Right cardiac atrium (tissue), 5 donors: ENCODE measurements around the gene IL12RB1. TPM values are rescaled to one million over a fixed set of nuclear protein-coding genes. Genes with fewer than 3 reads are reported as not detected.

Experiments
- ATAC-seq, 2 donors: fragments of 200-7000 bp; cut with Tn5 transposase; one replicate each; pipeline versions ENCODE4 v1.8.0 to v1.9.1; 2020; ENCODE audit warnings: moderate library complexity in 2 of 2, mild to moderate bottlenecking in 1 of 2
- DNase-seq, 3 donors: peaks; one replicate each; pipeline ENCODE4 v3.0.0-alpha.2; 2020
- H3K27ac ChIP-seq: one replicate; pipeline ENCODE4 v1.5.1; 2013; ENCODE audit warnings: mild to moderate bottlenecking, low read length, control low read depth, moderate library complexity
- H3K27me3 ChIP-seq: one replicate; pipeline ENCODE4 v1.6.1; 2013; ENCODE audit not compliant: control insufficient read depth, insufficient read depth
- H3K4me1 ChIP-seq: one replicate; pipeline ENCODE4 v1.6.1; 2013; ENCODE audit warnings: low read length; ENCODE audit not compliant: control insufficient read depth, insufficient read depth
- H3K4me3 ChIP-seq: one replicate; pipeline ENCODE4 v1.5.1; 2013; ENCODE audit warnings: low read length, control low read depth
- H3K9me3 ChIP-seq: one replicate; pipeline ENCODE4 v1.6.1; 2013; ENCODE audit warnings: low read length; ENCODE audit not compliant: control insufficient read depth
- WGBS: extraction: QIAGEN DNeasy Blood & Tissue Kit; methylation state at CpG from one replicate; pipeline ENCODE4 v1.1.7; 2013; 5-methylcytosine and 5-hydroxymethylcytosine counted together
- intact Hi-C, 4 donors: fragments of 100-400 bp; cut with DNase I; formaldehyde crosslinking; loops; one replicate each; pipeline versions ENCODE4 v1.11.0 to v1.14.0; 2022 to 2023
- long read RNA-seq, 4 donors: library from polyadenylated mRNA; unstranded; transcript quantifications; one replicate each; pipeline ENCODE4 v2.0.0, GENCODE V29; 2020 to 2021
- polyA plus RNA-seq: library from polyadenylated mRNA; stranded (reverse); fragments of 200-250 nt; gene quantifications from one replicate; pipeline ENCODE4 v1.2.3, GENCODE V29; 2013
- total RNA-seq, 4 donors: library from RNA; stranded (reverse); fragmentation: NEBNext Ultra II Directional; extraction: Animal tissue kit (Norgen Biotek cat#: 25700); gene quantifications; one replicate each; pipeline ENCODE4 v1.2.1, GENCODE V29; 2021
- donor health status: healthy with polysubstance abuse.
- donor health status: DM: no; HTN: yes; CAD: no.
- donor health status: DM: no; HTN: no; CAD: no.
- donor health status: DM: no; HTN: yes; CAD: no; lungs with severe emphysema.
- donor health status: DM: yes; HTN: yes; CAD: no.

IL12RB1 gene
- total RNA-seq (1 to 10 TPM in 2 of 4 donors, under 1 TPM in 2; 0.79 to 1.6 (median 0.97) TPM), polyA plus RNA-seq (0.32 TPM)
- long read RNA-seq, donor 1, partial matches to known transcripts, result 0 of 2 reads
- long read RNA-seq, donor 1, other reads (novel, unspliced or antisense), result 1 of 2 reads
- long read RNA-seq, donor 2, partial matches to known transcripts, result 0 of 1 reads
- long read RNA-seq, donor 2, other reads (novel, unspliced or antisense), result 0 of 1 reads
- long read RNA-seq, donor 3, partial matches to known transcripts, result 0 of 1 reads
- long read RNA-seq, donor 3, other reads (novel, unspliced or antisense), result 0 of 1 reads
- long read RNA-seq, donor 4, result 0 reads

DNA sequence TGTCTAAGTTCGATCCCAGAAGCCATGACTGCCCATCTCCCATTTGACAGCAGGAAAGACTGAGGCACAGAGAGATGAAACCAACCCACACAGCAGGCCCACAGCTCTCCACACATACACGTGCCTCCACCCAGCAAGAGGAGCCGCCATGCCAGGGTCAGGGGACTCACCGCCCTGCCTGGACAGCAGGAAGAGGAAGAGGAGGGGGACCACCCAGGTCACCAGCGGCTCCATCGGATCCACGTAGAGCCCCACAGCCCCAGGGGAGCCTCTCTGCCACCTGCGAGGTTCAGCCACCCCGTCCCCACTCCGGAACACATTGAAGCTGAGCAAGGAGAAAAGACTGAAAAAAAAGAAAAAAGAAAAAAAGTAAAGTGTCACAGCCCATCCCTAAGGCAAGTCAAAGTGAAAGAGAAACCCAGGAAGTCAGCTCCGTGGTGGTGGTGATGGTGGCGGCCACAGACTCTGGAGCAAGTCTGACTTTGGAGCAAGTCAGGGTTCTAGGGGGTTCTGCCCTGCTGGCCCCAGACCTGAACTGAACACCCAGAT lies at the start of gene IL12RB1:
Gene IL12RB1 (minus strand): TSS at position 345 of the 549 bp plus-strand sequence. CDS start 111 bp downstream, at position 234.
- Histone ChIP-seq H3K4me1 (no peaks in the 10 kb centered on the region), H3K27me3 (no peaks in the 10 kb centered on the region), H3K27ac (no peak within 1 kb of the TSS), H3K4me3 (peak within 1 kb of the TSS; percentile 9), H3K9me3 (no peaks in the 10 kb centered on the region)
- DNase-seq, result peak in 1 of 3 donors; percentile 53
- 39% methylated on average over 12 of the region's 12 CpGs for WGBS
- peak; percentile 23 to 28 for ATAC-seq
- intact Hi-C loops, result no loop called here

DNA sequence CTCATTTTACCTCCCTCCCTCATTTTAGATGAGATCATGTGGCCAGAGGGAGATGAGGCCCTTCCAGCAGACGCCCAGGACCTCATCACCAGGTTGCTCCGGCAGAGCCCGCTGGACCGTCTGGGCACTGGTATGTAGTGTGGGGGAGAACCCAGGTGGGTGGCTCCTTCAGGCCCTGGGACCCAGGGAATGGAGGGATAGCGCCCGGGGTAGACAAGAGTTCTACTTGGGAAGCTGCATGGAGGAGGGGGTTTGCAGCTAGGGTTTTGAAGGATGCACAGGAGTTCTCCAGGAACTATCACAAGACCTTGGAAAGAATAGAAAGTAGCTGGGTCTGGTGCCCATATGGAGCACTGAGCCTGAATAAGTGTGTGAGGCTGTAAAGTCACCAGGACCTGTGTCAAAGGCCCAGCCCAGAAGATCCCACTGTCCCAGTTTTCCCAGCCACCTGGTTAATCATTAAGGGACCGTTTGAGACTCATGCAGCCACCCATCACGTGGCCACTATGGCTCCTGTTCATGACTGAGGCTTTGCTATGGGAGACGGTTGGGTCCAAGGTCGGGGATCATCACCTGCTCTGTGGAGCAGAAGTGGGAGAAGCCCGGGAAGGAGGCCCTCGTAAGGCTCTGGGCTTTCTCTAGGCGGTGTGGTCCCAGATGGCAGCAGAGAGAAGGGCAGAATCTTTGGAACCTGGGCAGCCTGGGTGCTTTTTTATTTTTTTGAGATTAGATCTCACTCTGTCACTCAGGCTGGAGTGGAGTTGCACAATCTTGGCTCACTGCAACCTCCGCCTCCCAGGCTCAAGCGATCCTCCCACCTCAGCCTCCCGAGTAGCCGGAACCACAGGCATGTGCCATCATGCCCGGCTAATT lies 49.2 kb upstream of the IL12RB1 start:
- no peak overlapping the region for H3K4me3 ChIP-seq
- H3K27ac ChIP-seq, result no peak overlapping the region
- intact Hi-C loops, result no loop called here
- no peak for ATAC-seq
- no peak for DNase-seq
- no peaks in the 10 kb centered on the region for H3K9me3 ChIP-seq
- no peaks in the 10 kb centered on the region for H3K27me3 ChIP-seq
- no peaks in the 10 kb centered on the region for H3K4me1 ChIP-seq
- WGBS, result 95% methylated on average over 18 of the region's 18 CpGs

DNA sequence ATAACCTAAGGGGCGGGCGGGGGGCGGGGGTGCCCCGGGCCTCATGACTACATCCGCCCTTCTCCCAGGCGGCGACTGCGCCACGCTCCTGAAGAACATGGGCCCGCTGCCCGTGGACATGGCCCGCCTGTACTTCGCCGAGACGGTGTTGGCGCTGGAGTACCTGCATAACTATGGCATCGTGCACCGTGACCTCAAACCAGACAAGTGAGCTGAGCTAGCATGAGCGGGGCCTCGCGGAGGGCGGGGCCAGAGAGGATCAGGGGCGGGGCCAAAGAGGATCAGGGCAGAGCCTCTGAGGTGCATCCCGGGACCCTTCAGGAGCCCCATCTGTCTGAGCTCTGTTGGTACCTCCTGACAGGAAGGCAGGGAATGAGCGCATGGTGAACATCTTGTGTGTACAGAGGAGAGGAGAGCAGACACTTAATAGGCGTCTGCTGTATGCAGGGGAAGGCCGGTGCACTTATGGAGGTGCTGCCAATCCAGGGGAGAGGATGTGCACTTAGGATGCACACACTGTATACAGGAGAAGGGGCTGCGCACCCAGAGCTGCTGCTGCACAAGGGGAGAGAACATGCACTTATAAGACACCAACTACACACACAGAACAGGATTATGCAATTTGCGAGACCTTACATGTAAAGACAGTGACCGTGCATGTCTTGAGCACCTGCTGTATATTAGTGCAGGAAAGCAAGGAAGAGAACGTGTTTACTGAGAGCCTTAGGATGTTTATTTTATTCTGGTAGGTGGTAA lies 45.3 kb upstream of the IL12RB1 start:
- intact Hi-C loops, result no loop called here
- 82% methylated on average over 31 of the region's 31 CpGs for WGBS
- ATAC-seq (no peak), DNase-seq (no peak)
- Histone ChIP-seq H3K9me3 (no peaks in the 10 kb centered on the region), H3K4me3 (no peak overlapping the region), H3K4me1 (no peaks in the 10 kb centered on the region), H3K27me3 (no peaks in the 10 kb centered on the region), H3K27ac (no peak overlapping the region)

DNA sequence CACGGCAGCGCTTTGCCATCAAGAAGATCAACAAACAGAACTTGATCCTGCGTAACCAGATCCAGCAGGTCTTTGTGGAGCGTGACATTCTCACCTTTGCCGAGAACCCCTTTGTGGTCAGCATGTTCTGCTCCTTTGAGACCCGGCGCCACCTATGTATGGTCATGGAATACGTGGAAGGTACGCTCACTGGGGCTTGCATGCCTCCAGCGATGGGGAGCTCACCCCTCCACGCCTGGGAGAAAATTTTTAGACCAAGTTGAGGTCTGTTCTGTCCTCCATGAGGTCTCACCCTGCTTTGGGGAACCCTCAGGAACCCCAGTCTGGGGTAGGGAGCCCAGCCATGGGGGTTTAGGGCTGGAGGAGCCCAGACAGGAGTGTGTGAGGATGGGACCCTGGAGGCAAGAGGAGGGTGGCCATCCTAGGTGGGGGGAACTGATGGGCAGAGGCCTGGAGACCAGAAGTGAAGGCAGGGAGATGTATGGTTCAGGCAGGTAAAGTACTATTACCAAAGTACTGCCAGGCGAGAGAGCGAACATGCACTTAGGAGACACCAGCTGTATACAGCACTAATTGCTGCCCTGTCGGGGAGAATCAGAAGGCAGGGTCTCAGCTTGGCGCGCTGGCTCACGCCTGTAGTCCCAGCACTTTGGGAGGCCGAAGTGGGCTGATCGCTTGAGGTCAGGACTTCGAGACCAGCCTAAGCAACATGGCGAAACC lies 43.9 kb upstream of the IL12RB1 start:
- no peaks in the 10 kb centered on the region for H3K27me3 ChIP-seq
- intact Hi-C loops, result no loop called here
- no peaks in the 10 kb centered on the region for H3K9me3 ChIP-seq
- no peaks in the 10 kb centered on the region for H3K4me1 ChIP-seq
- WGBS, result 94% methylated on average over 21 of the region's 21 CpGs
- no peak overlapping the region for H3K4me3 ChIP-seq
- DNase-seq, result no peak
- no peak overlapping the region for H3K27ac ChIP-seq
- no peak for ATAC-seq

DNA sequence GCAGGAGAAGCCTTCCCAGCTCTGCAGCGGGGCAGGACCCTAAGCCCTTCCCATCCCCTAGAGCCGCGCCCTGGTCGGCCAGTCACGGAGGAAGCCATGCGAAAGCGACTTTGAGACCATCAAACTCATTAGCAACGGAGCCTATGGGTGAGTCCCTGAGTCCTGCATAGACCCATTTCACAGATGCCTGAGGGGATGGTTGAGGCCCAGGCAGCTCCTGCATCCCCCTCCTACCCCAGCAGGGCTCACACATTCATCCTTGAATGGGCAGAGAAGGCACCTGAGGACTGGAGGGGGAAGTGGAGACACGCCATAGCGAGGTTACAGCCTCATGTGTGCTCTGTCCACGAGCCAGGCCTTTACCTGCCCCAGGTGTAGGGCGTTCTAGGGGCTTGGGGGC lies 42.1 kb upstream of the IL12RB1 start:
- H3K27ac ChIP-seq, result no peak overlapping the region
- no peak overlapping the region for H3K4me3 ChIP-seq
- H3K9me3 ChIP-seq, result no peaks in the 10 kb centered on the region
- ATAC-seq (no peak), DNase-seq (no peak)
- no peaks in the 10 kb centered on the region for H3K4me1 ChIP-seq
- WGBS, result 96% methylated on average over 12 of the region's 12 CpGs
- H3K27me3 ChIP-seq, result no peaks in the 10 kb centered on the region
- intact Hi-C loops, result no loop called here

DNA sequence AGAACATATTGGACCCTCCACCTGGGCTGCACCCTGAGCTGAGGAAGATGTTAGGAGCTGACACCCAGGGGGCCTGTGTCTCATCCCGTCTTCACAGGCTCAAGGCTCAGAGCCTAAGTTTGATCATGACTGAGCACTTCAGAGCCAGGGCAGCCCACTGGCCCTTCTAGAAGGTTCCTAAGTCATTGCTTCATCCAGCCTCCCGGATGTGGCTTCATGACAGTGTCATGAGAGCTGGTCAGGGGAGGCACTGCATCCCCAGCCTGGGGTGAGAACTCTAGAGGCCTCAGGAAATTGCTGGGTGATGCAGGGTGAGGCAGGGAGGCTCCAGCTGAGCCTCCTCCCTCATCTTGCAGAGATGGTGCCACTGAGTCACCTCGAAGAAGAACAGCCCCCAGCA lies 41.3 kb upstream of the IL12RB1 start:
- Histone ChIP-seq H3K9me3 (no peaks in the 10 kb centered on the region), H3K27ac (no peak overlapping the region), H3K27me3 (no peaks in the 10 kb centered on the region), H3K4me1 (no peaks in the 10 kb centered on the region), H3K4me3 (no peak overlapping the region)
- ATAC-seq, result no peak
- no peak for DNase-seq
- 81% methylated on average over 3 of the region's 3 CpGs for WGBS
- intact Hi-C loops, result no loop called here

DNA sequence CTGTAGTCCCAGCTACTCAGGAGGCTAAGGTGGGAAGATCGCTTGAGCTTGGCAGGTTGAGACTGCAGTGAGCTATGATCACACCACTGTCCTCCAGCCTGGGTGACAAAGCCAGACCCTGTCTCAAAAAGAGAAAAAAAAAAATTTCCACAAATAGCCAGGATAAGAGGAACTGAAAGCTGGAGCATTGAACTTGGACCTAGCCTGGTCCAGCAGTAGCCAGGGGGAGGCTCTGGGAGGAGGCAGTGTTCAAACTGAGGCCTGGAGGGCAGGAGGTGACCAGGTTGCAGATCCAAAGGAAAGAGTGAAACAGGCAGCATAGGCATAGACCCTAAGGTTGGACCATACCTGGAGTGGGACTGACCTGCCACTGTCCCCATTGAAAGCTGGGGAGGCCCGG lies 39.4 kb upstream of the IL12RB1 start:
- 69% methylated on average over 2 of the region's 2 CpGs for WGBS
- no peak for DNase-seq
- H3K9me3 ChIP-seq, result no peaks in the 10 kb centered on the region
- no peak overlapping the region for H3K4me3 ChIP-seq
- no peaks in the 10 kb centered on the region for H3K4me1 ChIP-seq
- H3K27me3 ChIP-seq, result no peaks in the 10 kb centered on the region
- ATAC-seq, result no peak
- intact Hi-C loops, result no loop called here
- H3K27ac ChIP-seq, result no peak overlapping the region

DNA sequence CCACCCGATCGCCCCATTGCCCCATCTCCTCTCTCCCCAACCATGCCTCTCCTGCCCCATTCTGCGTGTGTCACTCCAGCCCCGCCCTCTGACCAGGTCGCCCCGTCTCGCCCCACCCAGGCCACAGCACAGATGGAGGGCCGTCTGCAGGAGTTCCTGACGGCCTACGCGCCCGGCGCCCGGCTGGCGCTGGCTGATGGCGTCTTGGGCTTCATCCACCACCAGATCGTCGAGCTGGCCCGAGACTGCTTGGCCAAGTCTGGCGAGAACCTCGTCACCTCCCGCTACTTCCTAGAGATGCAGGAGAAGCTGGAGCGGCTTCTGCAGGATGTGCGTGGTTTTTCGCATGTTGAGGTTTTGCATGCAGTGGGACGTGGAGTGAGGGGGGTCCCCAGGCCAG lies 37.1 kb upstream of the IL12RB1 start:
- Histone ChIP-seq H3K27ac (peak overlapping the region; percentile 9), H3K4me1 (no peaks in the 10 kb centered on the region), H3K4me3 (no peak overlapping the region), H3K9me3 (no peaks in the 10 kb centered on the region), H3K27me3 (no peaks in the 10 kb centered on the region)
- intact Hi-C loops, result no loop called here
- ATAC-seq, result peak in 1 of 2 donors; percentile 52
- no peak for DNase-seq
- 69% methylated on average over 26 of the region's 26 CpGs for whole genome bisulfite sequencing

DNA sequence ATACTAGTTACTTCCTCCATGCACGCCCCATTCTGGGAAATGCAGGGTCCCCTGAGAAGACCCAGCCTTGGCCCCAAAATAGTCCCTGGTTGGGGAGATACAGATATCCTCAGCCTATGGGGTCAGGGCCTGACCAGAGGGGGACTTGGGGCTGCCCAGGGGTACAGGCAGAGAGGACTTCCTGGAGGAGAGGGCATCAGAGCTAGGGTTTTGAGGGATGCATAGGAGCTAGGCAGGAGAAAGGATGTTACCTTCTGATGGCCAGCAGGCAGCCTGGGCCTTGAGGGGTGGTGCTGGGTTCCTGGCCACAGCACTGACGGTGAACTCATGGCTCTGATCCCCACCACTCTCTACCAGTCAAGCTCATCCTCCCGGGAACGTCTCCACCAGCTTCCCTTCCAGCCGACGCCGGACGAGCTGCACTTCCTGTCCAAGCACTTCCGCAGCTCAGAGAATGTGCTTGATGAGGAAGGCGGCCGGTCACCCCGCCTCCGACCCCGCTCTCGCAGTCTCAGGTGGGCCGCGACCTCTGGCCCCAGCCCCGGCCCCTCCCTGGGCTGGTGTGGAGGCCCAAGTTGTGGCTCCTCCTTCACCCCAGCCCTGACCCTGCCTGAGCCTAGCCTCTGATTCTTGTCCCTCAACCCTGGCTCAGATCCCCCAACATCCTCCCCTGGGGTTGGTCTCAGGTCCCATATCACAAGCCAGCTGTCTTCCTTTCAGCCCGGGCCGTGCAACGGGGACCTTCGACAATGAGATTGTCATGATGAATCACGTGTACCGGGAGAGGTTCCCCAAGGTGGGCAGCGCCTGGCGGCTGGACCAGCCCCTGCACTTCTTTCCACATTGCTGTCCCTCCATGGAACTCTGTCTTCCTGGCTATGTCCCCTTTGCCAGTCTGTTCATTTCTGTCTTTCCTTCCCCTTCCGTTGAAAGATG lies 36.4 kb upstream of the IL12RB1 start:
- WGBS, result 69% methylated on average over 27 of the region's 27 CpGs
- DNase-seq, result peak in 2 of 3 donors; percentile 69 to 70
- H3K9me3 ChIP-seq, result no peaks in the 10 kb centered on the region
- H3K4me1 ChIP-seq, result no peaks in the 10 kb centered on the region
- intact Hi-C loops, result no loop called here
- no peak overlapping the region for H3K4me3 ChIP-seq
- H3K27ac ChIP-seq, result peak overlapping the region; percentile 9
- peak in 1 of 2 donors; percentile 52 for ATAC-seq
- no peaks in the 10 kb centered on the region for H3K27me3 ChIP-seq
